T1000 (cell line): ENCODE data around the gene LETM1.

ENCODE experiments used
- DNase-seq: peaks from one replicate; lab custom pipeline; 2025; ENCODE audit warnings: mixed read lengths; lab: John Stamatoyannopoulos, UW

LETM1 gene

DNA sequence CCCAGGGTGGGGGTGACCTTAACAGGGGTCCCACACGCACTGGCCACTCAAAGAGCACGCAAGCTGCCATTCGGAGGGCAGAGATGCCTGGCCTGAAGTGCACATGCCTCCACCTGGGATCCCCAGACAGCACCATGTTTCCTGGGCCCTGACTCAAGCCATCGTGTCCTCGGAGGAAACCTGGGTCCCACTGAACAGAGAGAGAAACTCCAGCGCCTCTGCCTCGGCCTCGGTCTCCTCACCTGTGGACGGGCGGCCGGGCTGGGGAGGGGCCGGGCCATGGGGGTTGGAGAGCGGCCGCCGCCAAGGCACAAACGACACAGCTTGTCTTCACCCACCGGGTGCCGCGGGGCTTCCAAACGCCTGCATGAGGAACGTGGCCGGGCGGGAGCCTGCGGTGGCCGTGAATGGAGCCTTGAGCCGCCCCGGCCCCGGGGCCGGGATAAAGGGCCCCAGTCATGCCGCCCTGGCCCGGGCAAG, 92.8 kb downstream of the LETM1 start:
- DNase-seq: no peak

DNA sequence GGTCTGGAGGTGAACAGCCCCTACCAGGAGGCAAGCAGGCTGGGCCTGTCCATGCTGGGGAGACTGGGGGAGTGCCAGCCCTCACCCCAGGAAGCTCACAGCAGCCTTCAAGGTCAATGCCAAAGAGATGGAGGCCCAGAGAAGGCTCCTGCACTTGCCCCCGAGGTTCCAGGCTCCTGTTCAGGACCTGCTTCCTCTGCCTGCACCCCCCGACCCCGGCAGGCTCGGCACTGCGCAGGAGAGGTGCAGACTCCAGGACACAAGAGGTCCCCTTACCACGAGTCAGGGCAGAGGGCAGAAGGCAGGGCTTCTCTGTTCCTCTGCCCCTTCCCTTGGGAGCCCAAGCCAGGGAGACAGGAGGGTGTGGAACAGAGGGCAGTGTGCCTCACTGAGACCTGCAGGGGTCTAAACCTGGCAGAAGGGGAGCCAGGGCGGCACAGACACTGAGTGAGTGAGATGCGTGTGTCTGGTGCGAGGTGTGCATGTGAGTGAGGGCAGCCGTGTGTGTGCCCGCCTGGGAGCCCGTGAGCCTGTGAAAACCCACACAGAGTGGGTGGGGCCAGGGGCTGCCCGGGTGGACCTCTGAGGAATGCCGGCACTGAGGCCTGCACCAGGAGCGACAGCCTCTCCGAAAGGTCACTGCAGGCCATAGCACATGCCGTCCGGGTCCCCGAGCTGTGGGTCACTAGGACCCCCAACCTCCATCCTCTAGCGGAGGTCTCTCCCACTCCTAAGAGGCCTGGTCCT, 93.5 kb downstream of the LETM1 start:
- DNase-seq: no peak
